ENCODE data around the gene MIGA1. TPM values are rescaled to one million over a fixed set of nuclear protein-coding genes. Genes with fewer than 3 reads are reported as not detected.

MIGA1 gene
- total RNA-seq, 1 donor from 2014 or later, result 9.7 TPM

DNA sequence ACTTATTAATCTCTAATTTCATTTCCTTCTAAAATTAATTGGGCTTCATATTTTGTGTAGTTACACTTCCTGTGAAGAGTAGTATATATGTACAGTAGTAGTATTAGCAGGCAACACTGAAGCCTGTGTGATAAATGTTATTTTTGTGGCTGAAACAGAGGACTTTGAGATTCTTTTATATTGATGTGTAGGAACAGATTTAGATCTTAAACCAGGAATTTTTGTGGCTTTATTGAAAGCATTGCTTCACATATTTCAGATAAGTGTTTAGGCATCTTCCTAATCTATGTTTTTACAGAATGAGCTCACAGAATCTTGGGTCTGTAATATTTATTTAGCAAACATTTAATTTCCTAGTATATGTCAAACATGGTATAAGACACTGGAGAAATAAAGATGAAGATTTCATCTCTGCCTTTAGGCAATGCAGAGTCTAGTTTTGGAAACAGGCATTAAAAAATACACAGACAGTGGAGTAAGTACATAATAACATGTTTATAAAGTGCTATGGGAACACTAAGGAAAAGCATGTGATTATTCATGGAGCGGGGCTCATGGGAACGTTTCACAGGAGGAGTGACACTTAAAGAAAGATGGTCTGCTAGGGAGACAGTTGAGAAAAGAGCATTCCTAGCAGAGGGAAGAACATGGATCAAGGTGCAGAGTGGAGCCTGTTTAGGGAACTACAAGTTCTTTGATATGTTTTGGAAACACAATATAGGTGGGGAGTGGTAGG is 52.7 kb downstream of the MIGA1 start:
- peak; percentile 63 for ATAC-seq
- no peak for DNase-seq
- intact Hi-C loops (cut with micrococcal nuclease), result loop anchor here (5.0 kb wide), 1 partner anchor 55 kb away; the partner anchor contains the start of gene NEXN

DNA sequence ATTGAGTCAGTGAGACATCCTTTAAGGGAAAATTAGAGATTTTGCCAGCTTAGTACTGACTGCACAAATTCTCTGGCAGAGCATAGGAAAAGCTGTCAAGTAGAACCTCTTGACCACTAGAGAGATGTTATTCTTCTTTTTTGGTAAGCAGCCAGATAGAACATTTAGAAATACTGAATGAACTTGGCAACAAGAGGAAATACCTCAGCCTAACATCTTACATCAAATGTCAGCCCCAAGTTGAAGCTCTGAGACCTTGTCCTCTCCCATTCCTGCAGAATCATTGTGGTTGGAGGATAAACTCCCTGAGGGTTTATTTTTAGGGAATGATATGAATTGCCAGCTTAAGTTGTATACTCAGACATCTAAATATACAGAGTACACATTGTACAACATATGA is 53.5 kb downstream of the MIGA1 start:
- intact Hi-C loops (cut with micrococcal nuclease), result loop anchor here (5.0 kb wide), 1 partner anchor 54 kb away; the partner anchor contains the start of gene NEXN
- ATAC-seq (peak; percentile 87), DNase-seq (no peak)

DNA sequence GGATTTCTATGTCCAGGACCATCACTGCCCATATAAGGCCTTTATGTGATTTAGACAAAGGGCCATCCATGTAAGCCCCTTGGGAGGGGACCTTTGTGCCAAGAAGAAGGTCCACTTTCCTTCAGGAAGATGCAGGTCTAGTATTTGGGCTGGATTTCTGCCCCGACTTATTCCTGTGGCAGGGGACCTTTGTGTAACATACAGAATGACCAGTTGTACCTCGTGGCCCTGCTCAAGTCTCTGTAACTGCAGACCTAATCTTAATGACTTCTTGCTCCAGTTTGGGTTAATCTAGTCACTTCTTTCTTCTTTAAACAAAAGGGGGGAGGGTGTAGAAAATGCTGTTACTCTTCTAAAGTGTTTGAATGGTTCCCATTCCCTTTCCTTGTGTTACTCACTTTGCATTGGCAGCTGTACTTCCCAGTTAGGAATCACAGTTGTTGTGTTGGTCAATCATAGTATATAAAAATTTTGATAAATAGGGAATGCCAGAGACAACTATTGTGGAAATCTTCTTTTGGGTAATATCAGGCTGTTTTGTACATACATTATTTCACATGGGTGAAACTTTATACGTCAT is 54.2 kb downstream of the MIGA1 start:
- intact Hi-C loops (cut with micrococcal nuclease), result loop anchor here (5.0 kb wide), 1 partner anchor 54 kb away; the partner anchor contains the start of gene NEXN
- DNase-seq (no peak), ATAC-seq (no peak)

DNA sequence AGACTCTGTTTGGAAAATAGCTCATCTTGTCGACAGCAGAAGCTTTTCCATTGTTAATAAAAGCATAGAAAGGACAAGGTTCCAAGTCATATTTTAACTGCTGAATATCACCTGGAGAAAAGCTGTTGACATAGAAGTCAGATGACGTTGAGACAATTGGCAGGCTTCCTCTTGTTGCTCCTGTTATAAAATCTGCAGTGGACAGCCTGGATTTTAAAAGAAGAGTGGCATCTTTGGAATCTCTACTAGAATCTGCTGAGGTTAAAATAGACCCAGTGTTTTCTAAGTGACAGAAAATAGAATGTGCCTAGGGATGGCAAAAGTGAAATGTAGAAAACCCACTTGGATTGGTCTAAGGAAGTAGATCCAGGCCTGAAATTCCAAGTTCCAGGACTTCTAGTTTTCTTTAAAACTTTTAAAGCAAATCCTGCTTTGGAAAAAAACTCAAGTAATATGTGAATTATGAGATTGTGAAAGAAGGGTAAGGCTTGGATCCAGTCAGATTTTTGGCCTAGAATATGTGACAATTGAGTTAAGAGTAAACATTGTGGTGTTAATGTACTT is 55.4 kb downstream of the MIGA1 start:
- DNase-seq, result no peak
- ATAC-seq, result peak; percentile 40
- intact Hi-C loops (cut with micrococcal nuclease), result loop anchor here (5.0 kb wide), 1 partner anchor 52 kb away; the partner anchor contains the start of gene NEXN

DNA sequence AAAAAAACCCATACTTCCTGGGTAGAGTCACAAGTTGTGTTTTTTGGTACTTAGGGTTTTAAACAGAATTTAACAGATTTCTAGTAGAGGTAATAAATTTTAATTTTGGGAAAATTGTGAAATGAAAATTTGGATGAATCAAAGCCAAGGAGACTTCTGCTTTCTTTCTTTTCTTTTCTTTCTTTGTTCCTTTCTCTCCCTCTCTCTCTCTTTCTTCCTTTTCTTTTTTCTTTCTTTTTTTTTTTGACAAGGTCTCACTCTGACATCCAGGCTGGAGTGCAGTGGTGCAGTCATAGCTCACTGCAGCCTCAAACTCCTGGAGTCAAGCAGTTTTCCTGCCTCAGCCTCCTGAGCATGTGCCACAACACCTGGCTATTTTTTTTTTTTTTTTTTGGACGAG is 62.1 kb downstream of the MIGA1 start:
- intact Hi-C loops (cut with micrococcal nuclease), result no loop called here
- DNase-seq, result no peak
- no peak for ATAC-seq

DNA sequence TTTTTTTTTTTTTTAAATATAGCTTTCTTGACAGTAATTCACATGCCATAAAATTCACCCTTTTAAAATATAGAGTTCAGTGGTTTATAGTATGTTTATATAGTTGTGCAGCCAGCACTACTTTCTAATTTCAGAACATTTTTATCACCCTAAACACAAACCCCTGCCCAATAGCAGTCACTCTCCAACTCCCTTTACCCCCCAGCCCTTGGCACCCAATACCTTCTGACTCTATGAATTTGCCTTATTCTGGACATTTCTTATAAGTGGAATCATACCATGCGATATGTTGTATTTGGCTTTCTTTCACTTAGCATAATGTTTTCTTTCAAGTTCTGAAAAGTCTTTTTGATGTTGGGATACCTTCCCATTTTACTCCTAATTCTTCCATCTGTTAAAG is 66.5 kb downstream of the MIGA1 start:
- no peak for DNase-seq
- intact Hi-C loops (cut with micrococcal nuclease), result no loop called here
- ATAC-seq, result no peak

DNA sequence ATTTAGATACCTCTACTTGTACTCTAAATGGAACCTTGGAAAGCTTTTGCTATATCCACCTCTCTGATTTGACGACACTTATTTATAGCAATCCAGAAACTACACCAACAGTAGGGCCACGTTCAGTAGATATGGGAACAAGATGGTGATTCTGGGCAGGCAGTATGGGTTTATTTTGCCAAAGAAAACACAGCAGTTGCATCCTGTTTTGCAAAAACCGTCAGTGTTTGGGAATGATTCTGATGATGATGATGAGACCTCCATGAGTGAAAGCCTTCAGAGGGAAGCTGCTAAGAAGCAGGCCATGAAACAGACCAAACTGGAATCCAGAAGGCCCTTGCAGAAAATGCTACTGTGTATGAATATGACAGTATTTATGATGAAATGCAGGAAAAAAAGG is 67.5 kb downstream of the MIGA1 start:
- no peak for DNase-seq
- intact Hi-C loops (cut with micrococcal nuclease), result no loop called here

DNA sequence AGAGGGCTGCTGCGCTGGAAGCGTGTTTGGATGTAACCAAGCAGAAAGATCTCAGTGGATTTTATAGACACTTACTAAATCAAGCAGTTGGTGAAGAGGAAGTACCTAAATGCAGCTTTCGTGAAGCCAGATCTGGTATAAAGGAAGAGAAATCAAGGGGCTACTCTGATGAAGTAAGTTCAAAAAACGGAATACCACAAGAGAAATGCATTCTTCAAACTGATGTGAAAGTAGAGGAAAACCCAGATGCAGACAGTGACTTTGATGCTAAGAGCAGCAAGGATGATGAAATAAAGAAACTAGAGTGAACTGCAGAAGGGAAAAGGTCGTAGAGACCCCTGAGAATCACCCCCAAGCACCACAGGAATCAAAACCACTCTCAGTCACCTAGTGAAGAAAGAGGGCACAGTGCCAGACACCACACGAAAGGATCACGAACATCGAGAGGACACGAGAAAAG is 68.2 kb downstream of the MIGA1 start:
- intact Hi-C loops (cut with micrococcal nuclease), result no loop called here
- ATAC-seq (no peak), DNase-seq (no peak)

More for the DNA sequence above, 67.5 kb downstream of the MIGA1 start:
- no peak for ATAC-seq

DNA sequence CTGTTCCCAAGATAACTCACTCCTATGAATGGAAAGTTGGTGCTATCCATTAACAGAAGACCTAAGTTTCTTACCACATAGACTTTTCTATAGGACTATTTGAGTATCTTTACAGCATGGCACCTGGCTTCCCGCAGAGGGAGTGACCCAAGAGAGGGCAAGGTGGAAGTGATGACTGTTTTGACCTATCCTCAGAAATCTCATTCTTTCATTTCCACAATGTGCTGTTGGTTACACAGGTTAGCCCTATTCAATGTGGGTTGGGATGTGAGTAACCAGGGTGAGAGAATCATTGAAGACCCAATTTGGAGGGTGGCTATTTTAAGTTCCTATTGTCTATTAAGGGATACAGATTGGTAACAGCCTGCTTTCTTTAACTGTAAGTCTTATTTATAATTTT is 70.6 kb downstream of the MIGA1 start:
- no peak for DNase-seq

DNA sequence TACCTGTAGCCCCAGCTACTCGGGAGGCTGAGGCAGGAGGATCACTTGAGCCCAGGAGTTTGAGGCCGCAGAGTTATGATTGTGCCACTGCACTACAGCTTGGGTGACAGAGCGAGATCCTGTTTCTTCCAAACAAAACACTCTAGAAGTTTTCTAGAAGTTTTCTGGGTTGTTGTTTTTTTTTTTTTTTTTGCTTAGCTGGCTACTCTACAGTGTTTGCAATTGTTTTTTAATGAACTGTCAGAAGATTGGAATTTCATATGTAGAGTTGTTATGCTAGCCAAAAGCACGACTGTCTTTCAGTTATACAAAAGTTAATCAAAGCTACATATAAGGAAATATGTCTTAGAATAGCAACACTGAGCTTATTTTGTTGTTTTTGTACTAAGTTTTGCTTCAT is 78.1 kb downstream of the MIGA1 start:
- ATAC-seq (no peak), DNase-seq (no peak)
- intact Hi-C loops (cut with micrococcal nuclease), result no loop called here

More for the DNA sequence above, 70.6 kb downstream of the MIGA1 start:
- intact Hi-C loops (cut with micrococcal nuclease), result no loop called here
- no peak for ATAC-seq

DNA sequence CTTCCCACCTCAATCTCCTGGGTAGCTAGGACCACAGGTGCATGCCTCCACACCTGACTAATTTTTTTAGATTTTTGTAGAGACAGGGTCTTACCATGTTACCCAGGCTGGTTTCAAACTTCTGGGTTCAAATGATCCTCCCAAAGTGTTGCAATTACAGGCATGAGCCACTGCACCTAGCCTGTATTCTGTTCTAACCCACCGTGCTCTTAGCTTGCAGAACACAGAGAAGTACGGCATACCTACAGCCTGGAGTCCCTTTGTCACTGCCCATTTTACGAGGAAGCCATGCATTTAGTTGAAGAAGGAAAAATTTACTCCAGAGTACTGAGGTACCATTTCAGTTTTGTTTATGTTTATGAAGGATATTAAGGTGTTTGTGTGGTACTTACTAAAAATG is 79.3 kb downstream of the MIGA1 start:
- no peak for DNase-seq
- ATAC-seq, result peak; percentile 22
- intact Hi-C loops (cut with micrococcal nuclease), result no loop called here

DNA sequence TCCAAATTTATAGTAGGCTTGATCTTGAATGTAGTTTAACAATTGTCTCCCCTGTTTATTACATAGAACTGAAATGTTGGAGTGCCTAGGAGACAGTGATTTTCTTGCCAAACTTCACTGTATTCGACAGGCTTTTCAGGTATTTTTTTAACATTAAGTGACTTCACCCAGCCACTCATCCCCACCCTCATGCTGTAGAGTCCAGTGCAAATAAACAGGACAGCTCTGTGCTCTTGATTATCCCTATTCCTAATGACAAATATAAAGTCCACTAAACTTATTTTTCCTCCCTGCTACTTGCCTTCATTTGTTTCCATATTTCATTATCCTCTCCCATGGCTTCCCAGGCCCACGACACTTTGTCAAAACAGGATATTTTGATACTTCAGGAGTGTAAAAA is 79.8 kb downstream of the MIGA1 start:
- DNase-seq (no peak), ATAC-seq (no peak)
- intact Hi-C loops (cut with micrococcal nuclease), result no loop called here

DNA sequence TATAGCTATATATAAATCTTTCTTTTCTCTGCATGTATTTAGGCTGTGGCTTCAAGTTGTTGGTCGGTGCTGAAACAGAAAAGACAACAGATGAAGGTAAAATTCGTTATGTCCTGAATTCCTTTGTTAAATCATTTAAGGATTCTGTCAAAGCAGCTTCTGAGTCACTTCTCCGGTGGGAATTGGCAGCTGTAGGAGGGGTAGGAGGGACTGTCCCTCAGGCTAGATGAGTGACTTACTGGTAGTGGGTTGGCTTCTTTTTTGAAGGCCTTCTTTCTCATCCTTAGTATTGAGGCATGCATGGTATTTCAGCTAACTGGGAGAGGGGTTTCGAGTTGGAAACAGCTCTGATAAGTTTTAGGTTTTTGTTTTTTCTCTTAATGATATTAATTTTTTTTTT is 86.8 kb downstream of the MIGA1 start:
- intact Hi-C loops (cut with micrococcal nuclease), result no loop called here
- DNase-seq, result no peak
- ATAC-seq, result no peak

DNA sequence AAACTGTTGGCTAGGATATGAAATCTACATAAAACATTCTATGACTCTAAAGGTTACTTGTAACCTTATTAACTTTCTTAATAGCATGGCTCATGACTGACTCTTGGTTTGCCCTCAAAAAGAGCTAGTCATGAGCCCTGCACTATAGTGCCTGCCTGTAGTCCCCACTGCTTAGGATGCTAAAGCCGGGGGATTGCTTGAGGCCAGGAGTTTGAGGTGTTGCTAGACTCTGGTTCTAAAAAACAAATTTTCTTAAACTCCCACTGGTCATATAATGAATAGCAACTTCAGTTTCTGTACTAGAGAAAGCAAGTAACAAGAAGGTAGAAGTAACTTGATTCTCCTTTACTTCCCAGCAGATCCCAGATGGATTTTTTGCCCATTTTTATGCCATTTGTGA is 93.2 kb downstream of the MIGA1 start:
- ATAC-seq (no peak), DNase-seq (no peak)
- intact Hi-C loops (cut with micrococcal nuclease), result no loop called here

DNA sequence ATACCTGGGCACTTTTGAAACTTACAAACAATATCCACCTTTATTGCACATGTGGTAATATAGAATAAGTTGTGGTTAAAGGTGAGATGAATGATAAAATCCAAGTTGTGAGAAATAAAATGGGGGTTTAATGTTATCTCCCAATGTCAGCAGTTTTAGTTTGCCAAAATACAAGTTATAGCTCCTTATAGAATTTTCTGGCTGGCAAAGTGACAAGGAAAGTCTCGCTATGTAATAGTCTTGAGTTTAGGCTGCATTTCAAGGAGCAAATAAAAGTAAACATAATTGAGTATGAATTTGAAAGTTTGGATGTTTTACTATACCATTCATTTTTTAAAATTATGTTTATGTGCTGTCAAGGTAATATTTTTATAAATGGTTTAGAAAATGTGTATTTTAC is 94.0 kb downstream of the MIGA1 start:
- ATAC-seq (no peak), DNase-seq (no peak)
- intact Hi-C loops (cut with micrococcal nuclease), result no loop called here

DNA sequence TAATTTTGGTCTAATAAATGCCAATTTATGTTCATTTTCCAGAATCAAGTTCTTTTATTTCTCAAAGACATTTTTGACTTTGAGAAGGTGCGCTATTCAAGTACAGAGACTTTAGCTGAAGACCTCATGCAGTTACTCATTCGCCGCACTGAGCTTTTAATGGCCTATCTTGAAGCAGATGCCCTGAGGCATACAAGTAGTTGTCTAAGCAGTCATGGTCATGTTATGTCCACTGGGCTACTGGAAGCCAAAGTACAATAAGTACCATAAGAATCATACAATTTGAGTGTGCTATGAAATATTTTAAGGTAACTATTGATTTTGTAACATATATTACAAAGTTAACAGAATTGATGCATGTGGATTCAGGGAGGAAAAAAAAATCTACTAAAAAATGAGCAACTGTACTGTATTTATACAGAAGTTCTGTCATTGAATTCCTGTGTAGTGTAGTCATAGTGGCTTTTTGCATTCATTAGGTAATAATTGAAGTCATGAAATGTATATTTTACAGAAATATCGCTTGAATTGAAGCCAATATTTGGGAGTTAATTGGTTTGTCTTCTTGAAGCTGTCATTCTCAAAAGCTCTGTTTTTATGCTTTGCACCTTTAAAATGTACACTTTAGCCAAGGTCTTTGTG is 95.5 kb downstream of the MIGA1 start:
- no peak for ATAC-seq
- intact Hi-C loops (cut with micrococcal nuclease), result no loop called here
- DNase-seq, result no peak

DNA sequence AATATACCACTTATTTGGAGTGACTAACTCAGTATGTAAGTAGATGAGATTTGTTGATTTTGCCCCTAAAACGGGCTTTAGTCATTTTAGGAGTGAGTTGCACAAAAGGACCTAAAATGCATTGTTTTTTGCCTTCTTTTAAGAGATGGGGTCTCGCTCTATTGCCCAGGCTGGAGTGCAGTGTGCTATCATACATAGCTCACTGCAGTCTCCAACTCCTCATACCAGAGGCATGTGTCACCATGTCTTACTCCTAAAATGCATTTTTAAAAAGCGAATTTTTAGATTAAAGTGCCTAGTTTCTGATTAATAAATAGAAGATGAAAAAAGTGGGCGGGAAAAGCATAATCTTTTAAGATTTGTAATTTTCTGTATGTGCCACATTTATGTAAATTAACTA is 97.4 kb downstream of the MIGA1 start:
- DNase-seq, result no peak
- intact Hi-C loops (cut with micrococcal nuclease), result no loop called here
- ATAC-seq, result no peak

DNA sequence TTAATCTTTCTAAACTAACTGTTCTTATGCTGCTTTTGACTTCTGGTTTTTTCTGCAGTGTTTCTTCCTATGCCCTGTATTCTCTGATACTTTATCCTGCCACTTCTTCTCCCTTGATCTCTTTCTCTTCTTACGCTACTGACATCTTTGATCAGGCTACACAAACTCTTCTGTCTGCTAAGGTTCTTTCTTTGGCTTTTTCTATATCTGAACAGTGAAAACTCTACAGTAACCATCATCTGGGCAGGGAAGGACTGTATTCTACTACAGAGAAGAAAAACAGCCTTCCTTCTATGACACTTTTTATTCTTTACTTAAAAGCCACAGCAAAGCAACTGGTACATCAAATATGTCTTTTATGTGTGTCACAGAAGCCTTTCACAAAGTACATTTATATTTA is 101.6 kb downstream of the MIGA1 start:
- intact Hi-C loops (cut with micrococcal nuclease), result no loop called here
- DNase-seq (no peak), ATAC-seq (no peak)

DNA sequence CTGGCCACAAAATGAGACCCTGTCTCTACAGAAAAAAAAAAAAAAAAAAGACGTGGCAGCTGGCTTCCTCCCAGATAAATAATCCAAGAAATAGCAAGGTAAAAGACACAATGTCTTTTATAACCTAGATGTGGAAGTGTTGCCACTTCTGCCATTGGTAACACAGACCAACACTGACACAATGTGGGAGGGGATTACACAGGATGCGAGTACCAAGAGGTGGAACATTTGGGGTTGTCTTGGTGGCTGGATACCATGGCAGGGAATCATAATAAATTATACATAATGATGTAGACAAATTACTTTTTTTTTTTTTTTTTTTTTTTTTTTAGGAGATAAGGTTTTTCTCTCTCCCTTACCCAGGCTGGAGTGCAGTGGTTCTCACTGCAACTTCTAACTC is 103.0 kb downstream of the MIGA1 start:
- ATAC-seq (no peak), DNase-seq (no peak)
- intact Hi-C loops (cut with micrococcal nuclease), result no loop called here
